Progenitor cell of endocrine pancreas (in vitro differentiated cells): ENCODE measurements around the gene TAP1. TPM values are rescaled to one million over a fixed set of nuclear protein-coding genes. Genes with fewer than 3 reads are reported as not detected.
A peak's percentile ranks its signal among the peaks of the same experiment; 100 is the strongest.

ENCODE experiments used
- DNase-seq: peaks from one replicate; pipeline ENCODE4 v3.0.0; 2021; ENCODE audit warnings: low spot score; ENCODE audit not compliant: unreplicated experiment
- H3K27ac Mint-ChIP-seq: 2 replicates; pipeline ENCODE4 v1.8.0; 2021; ENCODE audit warnings: mild to moderate bottlenecking, moderate library complexity, mixed read lengths
- H3K27me3 Mint-ChIP-seq: 2 replicates; pipeline ENCODE4 v1.8.0; 2021; ENCODE audit warnings: mixed read lengths
- H3K36me3 Mint-ChIP-seq: 2 replicates; pipeline ENCODE4 v1.8.0; 2022; ENCODE audit warnings: mixed read lengths; ENCODE audit not compliant: insufficient read depth
- H3K4me1 Mint-ChIP-seq: 2 replicates; pipeline ENCODE4 v1.8.0; 2021; ENCODE audit warnings: low read depth, mixed read lengths
- H3K4me3 Mint-ChIP-seq: 2 replicates; pipeline ENCODE4 v1.8.0; 2021; ENCODE audit warnings: low read depth, mild to moderate bottlenecking, moderate library complexity, mixed read lengths
- H3K9me3 Mint-ChIP-seq: 2 replicates; pipeline ENCODE4 v1.8.0; 2021; ENCODE audit warnings: low read depth, mixed read lengths
- total RNA-seq: library from RNA; stranded (reverse); gene quantifications from 2 replicates; pipeline ENCODE4 v1.2.1, GENCODE V29; 2021
- TF ChIP-seq, protein P1 (sequence below): fragments of 200-600 bp; sonication (generic); IDR thresholded peaks from one replicate; pipeline ENCODE4 v1.5.0; 2021; ENCODE audit warnings: antibody characterized with exemption, mild to moderate bottlenecking; ENCODE audit not compliant: unreplicated experiment

Gene TAP1
- total RNA-seq, 1 donor from 2014 or later: 0.50 TPM

DNA sequence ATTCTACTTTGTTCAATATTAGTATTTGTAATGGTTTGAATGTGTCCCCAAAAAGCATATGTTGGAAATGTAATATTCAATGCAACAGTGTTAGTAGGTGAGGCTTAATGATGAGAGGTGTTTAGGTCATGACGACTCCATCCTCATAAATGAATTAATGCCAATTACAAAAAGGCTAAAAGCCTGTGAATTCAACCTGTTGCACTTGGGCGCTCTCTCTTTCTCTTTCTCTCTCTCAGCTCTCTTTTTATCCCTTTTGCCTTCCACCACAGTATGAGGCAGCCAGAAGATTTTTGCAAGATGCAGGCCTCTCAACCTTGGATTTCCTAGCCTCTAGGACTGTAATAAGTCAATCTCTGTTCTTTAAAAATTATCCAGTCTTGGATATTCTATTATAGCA is 35.1 kb upstream of the TAP1 start:
- Mint-ChIP-seq H3K4me1 (no peaks in the 10 kb centered on the region), H3K9me3 (no peaks in the 10 kb centered on the region), H3K4me3 (no peak overlapping the region), H3K36me3 (no peaks in the 10 kb centered on the region), H3K27ac (no peak overlapping the region), H3K27me3 (peaks cover 53% of the 10 kb centered on the region)
- TF ChIP-seq, protein P1, sequence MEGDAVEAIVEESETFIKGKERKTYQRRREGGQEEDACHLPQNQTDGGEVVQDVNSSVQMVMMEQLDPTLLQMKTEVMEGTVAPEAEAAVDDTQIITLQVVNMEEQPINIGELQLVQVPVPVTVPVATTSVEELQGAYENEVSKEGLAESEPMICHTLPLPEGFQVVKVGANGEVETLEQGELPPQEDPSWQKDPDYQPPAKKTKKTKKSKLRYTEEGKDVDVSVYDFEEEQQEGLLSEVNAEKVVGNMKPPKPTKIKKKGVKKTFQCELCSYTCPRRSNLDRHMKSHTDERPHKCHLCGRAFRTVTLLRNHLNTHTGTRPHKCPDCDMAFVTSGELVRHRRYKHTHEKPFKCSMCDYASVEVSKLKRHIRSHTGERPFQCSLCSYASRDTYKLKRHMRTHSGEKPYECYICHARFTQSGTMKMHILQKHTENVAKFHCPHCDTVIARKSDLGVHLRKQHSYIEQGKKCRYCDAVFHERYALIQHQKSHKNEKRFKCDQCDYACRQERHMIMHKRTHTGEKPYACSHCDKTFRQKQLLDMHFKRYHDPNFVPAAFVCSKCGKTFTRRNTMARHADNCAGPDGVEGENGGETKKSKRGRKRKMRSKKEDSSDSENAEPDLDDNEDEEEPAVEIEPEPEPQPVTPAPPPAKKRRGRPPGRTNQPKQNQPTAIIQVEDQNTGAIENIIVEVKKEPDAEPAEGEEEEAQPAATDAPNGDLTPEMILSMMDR: no peak
- DNase-seq: no peak

DNA sequence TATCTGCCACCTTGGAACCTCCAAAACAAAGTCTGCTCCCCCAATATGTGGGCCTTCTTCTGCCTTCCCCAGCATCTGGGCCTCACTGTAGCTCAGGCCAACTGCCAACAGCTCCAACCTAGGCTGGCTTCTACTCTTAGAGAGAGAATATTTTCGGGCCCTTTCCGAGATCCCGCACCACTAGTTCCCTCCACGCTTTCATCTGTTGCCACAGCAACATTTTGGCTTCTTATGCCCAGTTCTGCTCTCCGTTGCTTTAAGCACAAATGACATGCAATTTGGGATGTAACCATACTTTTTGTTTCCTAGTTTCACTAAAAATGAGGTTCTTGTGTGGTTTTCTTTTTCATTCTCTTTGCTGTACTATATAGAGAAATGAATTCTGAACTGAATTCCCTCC is 34.1 kb upstream of the TAP1 start:
- Mint-ChIP-seq H3K4me1 (no peaks in the 10 kb centered on the region), H3K27me3 (peaks cover 61% of the 10 kb centered on the region), H3K4me3 (no peak overlapping the region), H3K9me3 (no peaks in the 10 kb centered on the region), H3K36me3 (no peaks in the 10 kb centered on the region), H3K27ac (no peak overlapping the region)
- TF ChIP-seq, protein P1: no peak
- no peak for DNase-seq

DNA sequence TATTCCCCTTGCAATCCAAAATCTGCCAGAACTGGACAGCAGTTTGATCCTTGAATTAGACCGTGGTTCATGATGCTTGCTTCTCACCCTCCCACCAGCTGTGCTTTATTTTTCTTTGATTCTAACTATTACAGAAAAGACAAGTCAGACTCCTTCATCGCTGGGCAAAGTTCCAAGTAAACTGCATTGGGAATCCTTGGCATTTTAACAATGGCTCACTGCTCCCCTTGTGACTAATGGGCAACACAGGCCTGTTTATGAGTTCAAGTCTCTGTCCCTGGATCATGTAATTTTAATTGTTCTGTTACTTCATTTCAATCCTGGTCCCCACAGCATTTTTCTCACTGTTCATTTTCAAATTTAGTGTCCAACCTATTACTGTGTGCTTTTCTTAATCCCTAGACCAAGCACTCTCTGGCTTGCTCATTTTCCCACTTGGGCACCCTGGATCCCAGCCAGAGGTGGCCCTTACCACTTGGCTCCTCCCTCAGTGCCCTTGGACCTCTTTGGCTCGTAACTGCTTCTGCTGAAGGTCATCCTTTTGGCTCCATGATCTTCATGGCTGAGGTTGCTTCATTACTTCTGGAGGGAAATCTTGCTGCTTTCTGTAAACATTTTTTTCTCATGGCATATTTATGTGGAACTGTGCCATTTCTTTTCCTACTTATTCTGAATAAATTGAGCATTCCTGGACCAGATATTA is 33.3 kb upstream of the TAP1 start:
- Mint-ChIP-seq H3K36me3 (no peaks in the 10 kb centered on the region), H3K4me3 (no peak overlapping the region), H3K27ac (no peak overlapping the region), H3K4me1 (no peaks in the 10 kb centered on the region), H3K27me3 (peaks cover 61% of the 10 kb centered on the region), H3K9me3 (no peaks in the 10 kb centered on the region)
- DNase-seq: no peak
- TF ChIP-seq, protein P1: no peak

DNA sequence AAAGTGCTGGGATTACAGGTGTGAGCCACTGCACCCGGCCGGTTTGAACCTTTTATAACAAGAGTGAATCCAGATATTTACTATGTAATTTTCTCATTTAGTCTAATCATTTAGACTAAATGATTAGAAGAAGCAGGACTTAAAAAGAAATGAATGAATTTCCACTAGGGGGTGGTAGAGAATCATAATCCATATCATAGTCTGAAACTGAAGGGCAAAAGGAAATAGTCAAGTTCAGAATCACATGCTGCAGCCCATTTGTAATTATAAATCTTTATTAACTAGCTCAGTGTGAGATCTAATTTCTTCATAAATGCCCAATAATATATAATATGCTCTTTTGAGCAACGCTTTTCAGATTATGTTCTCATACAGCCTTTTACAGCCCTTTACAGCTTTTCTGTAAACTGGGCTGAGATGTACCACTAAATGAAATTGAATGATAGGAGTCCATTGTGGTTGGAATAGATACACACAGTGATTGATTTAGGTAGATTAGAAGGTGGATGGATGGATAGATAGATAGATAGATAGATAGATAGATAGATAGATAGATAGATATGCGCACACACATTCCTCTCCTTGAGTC is 32.3 kb upstream of the TAP1 start:
- no peak for DNase-seq
- no peaks in the 10 kb centered on the region for H3K36me3 Mint-ChIP-seq
- no peak overlapping the region for H3K4me3 Mint-ChIP-seq
- no peaks in the 10 kb centered on the region for H3K9me3 Mint-ChIP-seq
- no peaks in the 10 kb centered on the region for H3K4me1 Mint-ChIP-seq
- H3K27ac Mint-ChIP-seq: no peak overlapping the region
- H3K27me3 Mint-ChIP-seq: peaks cover 63% of the 10 kb centered on the region
- TF ChIP-seq, protein P1: peak; percentile 72

DNA sequence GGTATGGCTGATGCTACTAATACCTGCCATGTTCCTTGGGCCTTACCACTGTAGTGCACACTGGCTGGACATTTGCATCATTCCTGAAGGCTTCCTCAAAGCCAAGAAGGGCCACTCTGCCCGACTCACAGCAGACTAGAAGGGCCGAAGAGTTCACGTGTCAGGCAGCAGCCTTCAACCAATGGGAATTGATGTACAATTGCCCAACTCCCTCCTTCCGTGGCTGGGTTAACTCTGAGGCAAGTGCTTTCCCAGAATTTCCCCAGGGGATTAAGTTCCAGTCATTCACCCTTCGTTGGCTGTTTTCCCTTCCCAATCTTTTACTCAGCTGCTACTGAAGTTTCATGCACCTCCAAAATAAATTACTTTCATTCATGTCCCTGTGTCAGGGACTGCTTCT is 30.3 kb upstream of the TAP1 start:
- Mint-ChIP-seq H3K36me3 (no peaks in the 10 kb centered on the region), H3K27me3 (peaks cover 62% of the 10 kb centered on the region)

More for the DNA sequence above, 30.3 kb upstream of the TAP1 start:
- Mint-ChIP-seq H3K4me3 (no peak overlapping the region), H3K4me1 (no peaks in the 10 kb centered on the region), H3K9me3 (no peaks in the 10 kb centered on the region), H3K27ac (no peak overlapping the region)
- TF ChIP-seq, protein P1: no peak
- no peak for DNase-seq
